Ishikawa (cell line): ENCODE data around the gene FTO.

ENCODE experiments used
- EGR1 ChIP-seq: IDR thresholded peaks from 2 replicates; pipeline ENCODE4 v1.6.1; 2012
- TEAD4 ChIP-seq: IDR thresholded peaks from 2 replicates; pipeline ENCODE4 v1.6.1; 2012
- TF ChIP-seq, protein P1 (sequence below): IDR thresholded peaks from 2 replicates; pipeline ENCODE4 v1.6.1; 2012; ENCODE audit warnings: low read depth, mild to moderate bottlenecking

GRCh38 chr16:53920988-53921387, 217.0 kb downstream of the FTO start:
- TF ChIP-seq, protein P1, sequence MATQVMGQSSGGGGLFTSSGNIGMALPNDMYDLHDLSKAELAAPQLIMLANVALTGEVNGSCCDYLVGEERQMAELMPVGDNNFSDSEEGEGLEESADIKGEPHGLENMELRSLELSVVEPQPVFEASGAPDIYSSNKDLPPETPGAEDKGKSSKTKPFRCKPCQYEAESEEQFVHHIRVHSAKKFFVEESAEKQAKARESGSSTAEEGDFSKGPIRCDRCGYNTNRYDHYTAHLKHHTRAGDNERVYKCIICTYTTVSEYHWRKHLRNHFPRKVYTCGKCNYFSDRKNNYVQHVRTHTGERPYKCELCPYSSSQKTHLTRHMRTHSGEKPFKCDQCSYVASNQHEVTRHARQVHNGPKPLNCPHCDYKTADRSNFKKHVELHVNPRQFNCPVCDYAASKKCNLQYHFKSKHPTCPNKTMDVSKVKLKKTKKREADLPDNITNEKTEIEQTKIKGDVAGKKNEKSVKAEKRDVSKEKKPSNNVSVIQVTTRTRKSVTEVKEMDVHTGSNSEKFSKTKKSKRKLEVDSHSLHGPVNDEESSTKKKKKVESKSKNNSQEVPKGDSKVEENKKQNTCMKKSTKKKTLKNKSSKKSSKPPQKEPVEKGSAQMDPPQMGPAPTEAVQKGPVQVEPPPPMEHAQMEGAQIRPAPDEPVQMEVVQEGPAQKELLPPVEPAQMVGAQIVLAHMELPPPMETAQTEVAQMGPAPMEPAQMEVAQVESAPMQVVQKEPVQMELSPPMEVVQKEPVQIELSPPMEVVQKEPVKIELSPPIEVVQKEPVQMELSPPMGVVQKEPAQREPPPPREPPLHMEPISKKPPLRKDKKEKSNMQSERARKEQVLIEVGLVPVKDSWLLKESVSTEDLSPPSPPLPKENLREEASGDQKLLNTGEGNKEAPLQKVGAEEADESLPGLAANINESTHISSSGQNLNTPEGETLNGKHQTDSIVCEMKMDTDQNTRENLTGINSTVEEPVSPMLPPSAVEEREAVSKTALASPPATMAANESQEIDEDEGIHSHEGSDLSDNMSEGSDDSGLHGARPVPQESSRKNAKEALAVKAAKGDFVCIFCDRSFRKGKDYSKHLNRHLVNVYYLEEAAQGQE, result no peak
- TF ChIP-seq EGR1 (no peak), TEAD4 (no peak)
